ENCODE results near the gene THSD7B. TPM values are rescaled to one million over a fixed set of nuclear protein-coding genes. Genes with fewer than 3 reads are reported as not detected.

The THSD7B gene
- total and polyA plus RNA-seq, 7 experiments from 2014 or later = not detected

DNA sequence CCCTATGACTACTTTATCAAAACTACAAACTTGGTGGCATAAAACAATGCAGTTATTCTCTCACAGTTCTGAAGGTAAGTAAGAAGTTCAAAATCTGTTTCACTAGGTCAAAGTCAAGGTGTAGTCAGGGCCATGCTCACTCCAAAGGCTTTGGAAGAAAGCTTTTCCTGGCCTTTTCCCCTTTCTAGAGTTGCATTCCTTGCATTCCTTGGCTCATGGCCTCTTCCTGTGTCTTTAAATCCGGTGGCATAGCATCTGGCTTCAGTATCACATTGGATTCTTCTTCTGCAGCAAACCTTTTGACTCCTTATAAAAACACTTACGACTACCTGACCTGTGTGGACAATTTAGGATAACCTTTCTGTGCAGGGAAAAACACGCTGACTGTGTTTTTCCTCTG lies 655.4 kb downstream of the THSD7B start:
- ChIA-PET CTCF (no interaction called here), POLR2A (no interaction called here)
- no peaks in the 10 kb centered on the region for H3K36me3 ChIP-seq (ENCODE audit: control insufficient read depth in 2 of 3, insufficient read depth in 3 of 3, low read length in 3 of 3)
- H3K27me3 ChIP-seq (ENCODE audit: control insufficient read depth in 2 of 2, insufficient read depth in 2 of 2, low read length in 2 of 2) = no peaks in the 10 kb centered on the region
- no peak overlapping the region for H3K27ac ChIP-seq (ENCODE audit: low read depth, low read length)
- H3K36me3 Mint-ChIP-seq = peaks cover 0 to 4% (median 0%) of the 10 kb centered on the region in 5 donors
- ATAC-seq = no peak
- intact Hi-C loops (cut with micrococcal nuclease) = no loop called here
- H3K9me3 Mint-ChIP-seq = peaks cover 0 to 11% (median 5%) of the 10 kb centered on the region in 11 donors
- no peaks in the 10 kb centered on the region for H3K4me1 ChIP-seq (ENCODE audit: control insufficient read depth in 2 of 2, insufficient read depth in 2 of 2, low read length in 2 of 2)
- H3K27ac Mint-ChIP-seq = no peak overlapping the region
- no peak overlapping the region for H3K4me3 ChIP-seq (ENCODE audit: low read length)
- H3K27me3 Mint-ChIP-seq = no peaks in the 10 kb centered on the region
- no peaks in the 10 kb centered on the region for H3K4me1 Mint-ChIP-seq
- no peaks in the 10 kb centered on the region for H3K9me3 ChIP-seq (ENCODE audit: control insufficient read depth in 2 of 3, low read length in 3 of 3)
- DNase-seq = no peak
- no peak overlapping the region for H3K4me3 Mint-ChIP-seq

GRCh38 chr2:137435162-137435561 lies 669.8 kb downstream of the THSD7B start:
- Mint-ChIP-seq H3K9me3 (peaks cover 0 to 19% (median 1%) of the 10 kb centered on the region in 11 donors), H3K27ac (no peak overlapping the region), H3K4me1 (no peaks in the 10 kb centered on the region), H3K27me3 (no peaks in the 10 kb centered on the region), H3K36me3 (no peaks in the 10 kb centered on the region), H3K4me3 (no peak overlapping the region)
- POLR2A ChIA-PET = no interaction called here
- Histone ChIP-seq H3K27me3 (ENCODE audit: control insufficient read depth in 2 of 2, insufficient read depth in 2 of 2, low read length in 2 of 2) (no peaks in the 10 kb centered on the region), H3K4me3 (ENCODE audit: low read length) (no peak overlapping the region), H3K27ac (ENCODE audit: low read depth, low read length) (no peak overlapping the region), H3K4me1 (ENCODE audit: control insufficient read depth in 2 of 2, insufficient read depth in 2 of 2, low read length in 2 of 2) (no peaks in the 10 kb centered on the region), H3K9me3 (ENCODE audit: control insufficient read depth in 2 of 3, low read length in 3 of 3) (no peaks in the 10 kb centered on the region), H3K36me3 (ENCODE audit: control insufficient read depth in 2 of 3, insufficient read depth in 3 of 3, low read length in 3 of 3) (no peaks in the 10 kb centered on the region)
- ATAC-seq = no peak
- intact Hi-C loops (cut with micrococcal nuclease) = no loop called here
- DNase-seq = no peak
- CTCF ChIA-PET = no interaction called here

- ChIA-PET CTCF (no interaction called here), POLR2A (no interaction called here)
- ATAC-seq = no peak
- no peak overlapping the region for H3K4me3 ChIP-seq (ENCODE audit: low read length)
- Mint-ChIP-seq H3K27me3 (no peaks in the 10 kb centered on the region), H3K4me3 (no peak overlapping the region), H3K9me3 (peaks cover 0 to 14% (median 1%) of the 10 kb centered on the region in 11 donors), H3K36me3 (no peaks in the 10 kb centered on the region), H3K4me1 (no peaks in the 10 kb centered on the region), H3K27ac (no peak overlapping the region)
- H3K27me3 ChIP-seq (ENCODE audit: control insufficient read depth in 2 of 2, insufficient read depth in 2 of 2, low read length in 2 of 2) = no peaks in the 10 kb centered on the region
- intact Hi-C loops (cut with micrococcal nuclease) = no loop called here
- DNase-seq = no peak
- H3K9me3 ChIP-seq (ENCODE audit: control insufficient read depth in 2 of 3, low read length in 3 of 3) = no peaks in the 10 kb centered on the region
- no peak overlapping the region for H3K27ac ChIP-seq (ENCODE audit: low read depth, low read length)
- H3K36me3 ChIP-seq (ENCODE audit: control insufficient read depth in 2 of 3, insufficient read depth in 3 of 3, low read length in 3 of 3) = no peaks in the 10 kb centered on the region
- H3K4me1 ChIP-seq (ENCODE audit: control insufficient read depth in 2 of 2, insufficient read depth in 2 of 2, low read length in 2 of 2) = no peaks in the 10 kb centered on the region
These were observed 672.0 kb downstream of the THSD7B start for GRCh38 chr2:137437386-137437785.

DNA sequence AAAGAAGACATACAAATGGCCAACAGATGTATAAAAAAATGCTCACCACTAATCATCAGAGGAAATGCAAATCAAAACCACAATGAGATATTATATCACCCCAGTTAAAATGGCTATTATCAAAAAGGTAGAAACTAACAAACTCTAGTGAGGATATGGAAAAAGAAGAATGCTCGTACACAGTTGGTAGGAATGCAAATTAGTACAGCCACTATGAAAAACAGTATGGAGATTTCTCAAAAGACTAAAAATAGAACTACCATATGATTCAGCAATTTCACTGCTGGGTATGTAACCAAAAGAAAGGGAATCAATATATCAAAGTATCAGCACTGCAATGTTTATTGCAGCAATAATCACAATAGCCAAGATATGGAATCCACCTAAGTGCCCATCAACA lies 679.6 kb downstream of the THSD7B start:
- H3K4me3 Mint-ChIP-seq = no peak overlapping the region
- no peak overlapping the region for H3K27ac Mint-ChIP-seq
- H3K36me3 Mint-ChIP-seq = no peaks in the 10 kb centered on the region
- no peak for ATAC-seq
- Histone ChIP-seq H3K27ac (ENCODE audit: low read depth, low read length) (no peak overlapping the region), H3K9me3 (ENCODE audit: control insufficient read depth in 2 of 3, low read length in 3 of 3) (no peaks in the 10 kb centered on the region), H3K4me3 (ENCODE audit: low read length) (no peak overlapping the region), H3K27me3 (ENCODE audit: control insufficient read depth in 2 of 2, insufficient read depth in 2 of 2, low read length in 2 of 2) (no peaks in the 10 kb centered on the region), H3K36me3 (ENCODE audit: control insufficient read depth in 2 of 3, insufficient read depth in 3 of 3, low read length in 3 of 3) (no peaks in the 10 kb centered on the region), H3K4me1 (ENCODE audit: control insufficient read depth in 2 of 2, insufficient read depth in 2 of 2, low read length in 2 of 2) (no peaks in the 10 kb centered on the region)
- ChIA-PET CTCF (no interaction called here), POLR2A (no interaction called here)
- intact Hi-C loops (cut with micrococcal nuclease) = no loop called here
- H3K27me3 Mint-ChIP-seq = no peaks in the 10 kb centered on the region
- DNase-seq = no peak
- H3K9me3 Mint-ChIP-seq = peaks cover 0 to 14% (median 4%) of the 10 kb centered on the region in 11 donors
- no peaks in the 10 kb centered on the region for H3K4me1 Mint-ChIP-seq

GRCh38 chr2:137449454-137449853 lies 684.1 kb downstream of the THSD7B start:
- ChIA-PET POLR2A (no interaction called here), CTCF (no interaction called here)
- no peaks in the 10 kb centered on the region for H3K4me1 ChIP-seq (ENCODE audit: control insufficient read depth in 2 of 2, insufficient read depth in 2 of 2, low read length in 2 of 2)
- Mint-ChIP-seq H3K27ac (no peak overlapping the region), H3K27me3 (no peaks in the 10 kb centered on the region), H3K4me1 (no peaks in the 10 kb centered on the region), H3K9me3 (peaks cover 0 to 15% (median 4%) of the 10 kb centered on the region in 11 donors), H3K4me3 (no peak overlapping the region), H3K36me3 (no peaks in the 10 kb centered on the region)
- H3K36me3 ChIP-seq (ENCODE audit: control insufficient read depth in 2 of 3, insufficient read depth in 3 of 3, low read length in 3 of 3) = no peaks in the 10 kb centered on the region
- no peak overlapping the region for H3K27ac ChIP-seq (ENCODE audit: low read depth, low read length)
- no peaks in the 10 kb centered on the region for H3K27me3 ChIP-seq (ENCODE audit: control insufficient read depth in 2 of 2, insufficient read depth in 2 of 2, low read length in 2 of 2)
- no peak for DNase-seq
- ATAC-seq = no peak
- H3K9me3 ChIP-seq (ENCODE audit: control insufficient read depth in 2 of 3, low read length in 3 of 3) = no peaks in the 10 kb centered on the region
- H3K4me3 ChIP-seq (ENCODE audit: low read length) = no peak overlapping the region
- intact Hi-C loops (cut with micrococcal nuclease) = no loop called here

DNA sequence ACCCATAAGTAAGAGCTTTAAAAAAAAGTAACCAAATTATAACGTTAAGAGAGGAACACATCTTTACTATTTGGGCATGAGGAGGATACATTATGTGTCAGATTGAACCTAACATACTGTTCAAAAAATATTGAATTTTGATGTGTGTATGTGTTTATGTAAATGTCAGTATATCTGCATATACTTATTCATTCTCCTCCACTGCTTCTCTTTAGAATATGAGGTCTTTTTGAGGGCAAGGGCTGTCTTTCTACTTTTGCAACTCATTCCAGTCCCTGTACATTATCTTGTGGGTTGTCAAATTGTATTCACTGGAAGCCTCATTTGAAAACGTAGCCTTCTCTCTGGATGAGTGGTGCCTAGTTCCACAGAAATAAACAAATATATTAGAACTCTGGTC lies 689.5 kb downstream of the THSD7B start:
- no peaks in the 10 kb centered on the region for H3K9me3 ChIP-seq (ENCODE audit: control insufficient read depth in 2 of 3, low read length in 3 of 3)
- intact Hi-C loops (cut with micrococcal nuclease) = no loop called here
- no peak overlapping the region for H3K27ac ChIP-seq (ENCODE audit: low read depth, low read length)
- H3K27me3 ChIP-seq (ENCODE audit: control insufficient read depth in 2 of 2, insufficient read depth in 2 of 2, low read length in 2 of 2) = no peaks in the 10 kb centered on the region
- no peak overlapping the region for H3K4me3 Mint-ChIP-seq
- CTCF ChIA-PET = no interaction called here
- no peaks in the 10 kb centered on the region for H3K4me1 Mint-ChIP-seq
- DNase-seq (no peak), ATAC-seq (no peak)
- POLR2A ChIA-PET = no interaction called here
- H3K36me3 Mint-ChIP-seq = no peaks in the 10 kb centered on the region
- H3K4me1 ChIP-seq (ENCODE audit: control insufficient read depth in 2 of 2, insufficient read depth in 2 of 2, low read length in 2 of 2) = no peaks in the 10 kb centered on the region
- H3K4me3 ChIP-seq (ENCODE audit: low read length) = no peak overlapping the region
- peaks cover 0 to 9% (median 2%) of the 10 kb centered on the region in 11 donors for H3K9me3 Mint-ChIP-seq
- no peaks in the 10 kb centered on the region for H3K27me3 Mint-ChIP-seq
- H3K27ac Mint-ChIP-seq = no peak overlapping the region
- no peaks in the 10 kb centered on the region for H3K36me3 ChIP-seq (ENCODE audit: control insufficient read depth in 2 of 3, insufficient read depth in 3 of 3, low read length in 3 of 3)

DNA sequence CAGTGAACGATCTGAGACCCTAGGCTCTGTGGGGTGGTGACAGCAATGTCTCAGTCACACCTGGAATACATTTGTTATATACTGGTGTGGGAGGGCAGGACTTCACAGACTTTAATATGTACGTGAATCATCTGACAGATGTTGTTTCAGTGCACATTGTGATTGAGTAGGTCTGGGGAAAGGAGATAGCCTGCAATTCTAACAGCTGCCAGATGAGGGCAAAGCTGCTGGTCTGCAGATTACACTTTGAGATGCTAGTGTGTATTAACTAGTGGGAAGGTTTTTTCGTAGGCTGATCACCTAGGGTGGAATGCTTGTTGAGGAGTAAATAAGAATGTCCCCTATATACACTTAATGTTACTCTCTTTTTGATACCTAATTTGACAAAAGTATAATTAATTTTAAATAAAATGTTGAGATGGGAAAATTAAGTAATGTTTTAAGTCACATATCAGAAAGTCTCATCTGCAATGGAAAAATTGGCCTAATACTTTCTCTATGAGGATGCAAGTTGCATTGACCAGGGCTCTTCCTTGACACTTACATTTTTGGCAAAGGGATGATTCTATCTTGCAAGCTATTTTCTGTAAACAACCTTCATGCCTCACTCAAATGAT lies 702.0 kb downstream of the THSD7B start:
- Histone ChIP-seq H3K27ac (ENCODE audit: low read depth, low read length) (no peak overlapping the region), H3K4me3 (ENCODE audit: low read length) (no peak overlapping the region), H3K27me3 (ENCODE audit: control insufficient read depth in 2 of 2, insufficient read depth in 2 of 2, low read length in 2 of 2) (no peaks in the 10 kb centered on the region), H3K36me3 (ENCODE audit: control insufficient read depth in 2 of 3, insufficient read depth in 3 of 3, low read length in 3 of 3) (no peaks in the 10 kb centered on the region), H3K9me3 (ENCODE audit: control insufficient read depth in 2 of 3, low read length in 3 of 3) (no peaks in the 10 kb centered on the region), H3K4me1 (ENCODE audit: control insufficient read depth in 2 of 2, insufficient read depth in 2 of 2, low read length in 2 of 2) (no peaks in the 10 kb centered on the region)
- intact Hi-C loops (cut with micrococcal nuclease) = no loop called here
- Mint-ChIP-seq H3K36me3 (no peaks in the 10 kb centered on the region), H3K27me3 (no peaks in the 10 kb centered on the region), H3K4me3 (no peak overlapping the region), H3K9me3 (peaks cover 0 to 2% (median 0%) of the 10 kb centered on the region in 11 donors), H3K27ac (no peak overlapping the region), H3K4me1 (no peaks in the 10 kb centered on the region)
- POLR2A ChIA-PET = no interaction called here
- peak in 1 of 9 donors; percentile 1 for DNase-seq
- CTCF ChIA-PET = no interaction called here
- ATAC-seq = no peak
